Stimulated activated naive CD4-positive, alpha-beta T cell treated with Interleukin-2 at 50 U/mL for 16 hours (primary cell): Measurements from ENCODE around the gene FOXN4.

Experiments used
- DNase-seq: peaks from one replicate; lab custom pipeline; 2025; lab: John Stamatoyannopoulos, UW

Gene FOXN4

DNA sequence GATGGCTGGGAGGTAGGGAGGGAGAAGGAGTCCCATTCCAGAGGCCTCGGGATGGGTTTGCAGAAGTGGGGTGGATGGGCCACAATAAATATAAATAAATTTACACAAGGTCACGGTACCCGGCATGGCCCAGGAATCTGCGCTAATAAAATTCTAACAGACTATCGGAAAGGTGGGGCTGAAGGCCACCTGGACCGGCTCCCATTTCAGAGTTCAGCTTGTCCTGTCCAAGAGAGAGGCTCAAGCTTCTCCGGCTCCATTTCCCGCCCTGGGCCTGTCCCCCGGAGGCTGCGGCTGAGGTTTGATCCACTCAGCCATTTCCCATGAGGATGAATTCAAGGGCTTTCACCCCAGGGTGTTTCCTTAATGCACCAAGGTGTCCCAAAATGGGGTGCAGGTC, 30.2 kb downstream of the FOXN4 start:
- DNase-seq = no peak

DNA sequence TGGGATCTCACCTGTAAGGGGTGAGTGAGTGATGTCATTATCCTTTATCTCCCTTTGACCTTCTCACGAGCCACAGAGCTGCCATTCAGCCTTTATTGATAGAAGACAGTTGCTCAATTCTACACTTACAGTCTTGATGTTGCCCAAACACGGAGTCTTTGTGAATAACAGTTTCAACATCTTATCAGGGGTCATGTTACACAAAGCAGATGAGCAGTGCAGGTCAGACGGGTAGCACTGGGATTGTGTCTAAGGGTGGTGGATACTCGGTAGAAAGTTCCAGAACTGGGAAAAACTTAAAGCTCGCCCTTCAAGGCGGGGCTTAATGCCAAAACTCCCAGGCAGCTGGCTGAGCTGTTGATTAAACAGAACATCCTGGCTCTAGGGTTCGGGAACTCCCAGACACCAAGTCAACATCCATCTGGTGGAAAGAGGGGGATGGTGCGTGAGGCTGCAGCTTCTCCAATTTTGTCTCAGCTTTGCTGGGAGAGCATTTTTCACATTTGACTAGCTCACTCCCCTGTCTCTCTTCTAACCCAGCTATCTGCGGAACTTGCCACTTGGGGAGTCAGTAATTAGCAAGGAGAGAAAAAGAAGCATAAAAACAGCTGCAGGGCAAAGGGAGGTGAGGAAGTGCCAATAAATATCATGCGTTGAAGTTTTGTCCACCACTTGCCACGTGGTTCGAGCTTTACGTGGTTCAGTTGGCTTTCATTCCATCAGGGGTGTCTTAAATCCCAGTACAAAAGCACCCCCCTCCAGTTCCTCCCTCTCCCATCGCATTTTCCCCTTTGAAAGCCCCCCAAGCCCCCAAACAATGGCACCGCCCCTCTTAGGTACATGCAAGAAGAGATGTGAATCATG, 31.0 kb downstream of the FOXN4 start:
- DNase-seq = no peak

DNA sequence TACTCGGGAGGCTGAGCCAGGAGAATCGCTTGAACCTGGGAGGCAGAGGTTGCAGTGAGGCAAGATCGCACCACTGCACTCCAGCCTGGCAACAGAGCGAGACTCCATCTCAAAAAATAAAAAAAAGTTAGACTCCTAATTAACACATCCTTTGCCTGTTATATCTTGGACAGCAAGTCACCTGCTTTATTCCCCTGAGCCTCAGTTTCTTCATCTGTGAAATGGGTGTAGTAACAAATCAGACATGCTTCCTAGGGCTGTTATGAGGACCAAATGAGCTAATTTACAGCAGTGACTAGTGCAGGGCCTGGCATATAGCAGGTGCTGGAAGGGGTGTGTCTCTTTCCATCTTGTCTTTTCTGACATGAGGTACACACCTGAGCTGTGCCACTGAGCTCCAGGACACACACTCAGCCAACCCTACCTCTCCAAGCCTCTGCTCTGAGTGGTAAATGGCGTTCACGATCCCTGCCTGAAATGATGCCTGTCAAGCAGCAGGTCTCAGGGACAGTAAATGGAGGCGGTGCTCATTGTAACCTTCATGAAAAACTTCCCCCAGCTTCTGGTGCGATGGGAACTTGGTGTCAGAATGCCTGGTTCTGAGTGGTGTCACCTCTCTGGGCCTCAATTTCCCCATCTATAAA, 31.7 kb downstream of the FOXN4 start:
- DNase-seq = no peak

DNA sequence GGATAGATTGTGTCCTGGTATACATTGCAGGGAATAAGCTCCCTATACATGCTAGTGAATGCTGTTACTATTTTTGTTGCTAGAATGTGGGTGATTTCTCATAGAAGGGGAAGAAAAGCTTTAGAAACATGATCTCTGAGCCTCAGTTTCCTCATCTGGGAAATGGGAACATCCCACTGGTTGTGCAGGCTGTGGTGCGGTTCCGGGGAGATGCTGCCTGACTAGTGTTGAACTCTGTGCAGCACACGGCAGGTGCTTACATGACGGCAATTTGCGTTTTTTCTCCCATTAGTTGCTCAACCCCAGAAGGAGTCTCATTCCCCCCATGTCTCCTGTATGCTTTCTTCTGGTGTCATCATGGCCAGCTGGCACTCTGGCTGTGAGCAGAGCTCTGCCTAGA, 32.9 kb downstream of the FOXN4 start:
- no peak for DNase-seq

DNA sequence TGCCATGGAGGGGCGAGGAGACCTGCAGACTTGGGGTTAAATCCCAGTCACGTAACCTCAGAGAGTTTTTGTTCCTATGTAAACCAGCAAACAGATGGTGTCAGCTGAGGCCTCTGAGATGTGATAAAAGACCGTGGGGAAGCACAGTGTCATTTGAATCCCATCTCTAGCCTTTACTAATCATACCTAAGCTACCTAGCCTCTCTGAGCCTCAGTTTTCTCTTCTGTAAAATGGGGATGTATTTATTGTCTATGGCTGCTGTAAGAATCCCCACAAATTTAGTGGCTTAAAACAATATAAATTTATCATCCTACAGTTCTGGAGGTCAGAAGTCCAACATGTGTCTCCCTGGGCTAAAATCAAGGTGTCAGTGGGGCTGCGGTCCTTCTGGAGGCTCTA, 33.9 kb downstream of the FOXN4 start:
- DNase-seq = no peak

DNA sequence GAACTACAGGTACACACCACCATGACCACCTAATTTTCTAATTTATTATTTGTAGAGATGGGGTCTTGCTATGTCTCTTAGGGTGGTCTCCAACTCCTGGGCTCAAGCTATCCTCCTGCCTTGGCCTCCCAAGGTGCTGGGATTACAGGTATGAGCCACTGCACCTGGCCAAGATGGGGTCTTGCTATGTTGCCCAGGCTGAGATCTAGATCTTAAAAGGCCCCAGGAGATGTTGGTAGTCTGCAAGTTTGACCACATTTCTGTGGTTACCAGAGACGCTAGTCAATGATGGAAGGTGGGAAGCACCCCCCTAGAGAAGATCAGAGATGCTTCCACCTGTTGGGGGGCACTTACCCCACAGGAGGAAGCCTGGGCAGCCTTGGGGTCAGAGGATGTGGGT, 34.7 kb downstream of the FOXN4 start:
- DNase-seq = no peak

DNA sequence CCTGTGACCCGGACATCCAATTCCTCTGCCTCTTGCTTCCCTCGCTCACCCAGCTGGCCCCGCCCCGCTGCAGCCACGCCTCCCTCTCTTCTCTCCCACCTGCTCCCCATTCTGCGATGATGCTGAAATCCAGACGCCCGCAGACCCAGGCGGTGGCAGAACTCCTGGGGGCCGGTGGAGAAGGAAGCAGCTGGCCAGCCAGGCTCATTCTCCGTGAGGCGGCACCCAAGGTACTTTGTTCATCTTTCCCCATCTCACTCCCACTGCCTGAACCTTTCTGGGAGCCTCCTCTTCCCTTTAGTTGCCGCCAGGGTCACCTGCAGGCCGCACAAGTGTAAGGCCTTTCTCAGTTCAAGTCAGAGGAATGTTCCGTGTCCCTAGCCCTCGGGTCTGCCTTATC, 35.7 kb downstream of the FOXN4 start:
- DNase-seq = no peak

DNA sequence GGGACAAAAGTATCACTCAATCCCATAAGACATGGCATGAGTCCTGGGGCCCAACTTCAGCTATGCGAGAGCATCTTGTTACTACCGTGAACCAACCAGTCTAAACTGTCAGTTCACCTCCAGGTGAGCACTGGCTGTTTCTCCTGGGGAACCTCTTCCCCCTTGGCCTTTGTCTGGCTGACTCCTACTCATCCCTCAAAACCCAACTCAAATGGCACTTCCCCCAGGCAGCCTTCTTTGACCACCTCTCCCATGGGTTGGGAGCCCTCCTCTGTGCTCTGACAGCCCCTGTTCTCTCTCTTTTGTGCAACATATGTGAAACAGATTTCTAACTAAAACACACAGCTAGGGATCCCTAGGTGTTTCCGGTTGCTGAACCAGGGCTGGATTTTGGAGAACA, 37.7 kb downstream of the FOXN4 start:
- DNase-seq = no peak

DNA sequence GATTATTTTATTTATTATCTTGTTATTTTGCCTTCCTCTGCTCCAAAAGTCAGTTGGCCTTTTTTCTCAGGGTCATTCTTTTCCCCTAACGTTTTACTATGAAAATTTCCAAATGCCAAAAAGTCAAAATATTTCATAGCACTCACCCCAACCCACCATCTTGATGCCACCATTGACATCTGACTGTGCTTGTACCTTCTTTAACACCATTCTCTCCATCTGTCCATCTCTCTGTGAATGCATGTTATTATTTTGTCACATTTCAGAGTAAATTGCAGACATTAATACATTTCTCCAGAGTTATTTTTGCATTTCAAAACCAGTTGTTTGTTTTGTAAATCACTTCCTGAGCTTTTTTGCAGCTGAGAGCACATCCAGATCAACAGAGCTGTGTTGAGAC, 38.6 kb downstream of the FOXN4 start:
- no peak for DNase-seq

DNA sequence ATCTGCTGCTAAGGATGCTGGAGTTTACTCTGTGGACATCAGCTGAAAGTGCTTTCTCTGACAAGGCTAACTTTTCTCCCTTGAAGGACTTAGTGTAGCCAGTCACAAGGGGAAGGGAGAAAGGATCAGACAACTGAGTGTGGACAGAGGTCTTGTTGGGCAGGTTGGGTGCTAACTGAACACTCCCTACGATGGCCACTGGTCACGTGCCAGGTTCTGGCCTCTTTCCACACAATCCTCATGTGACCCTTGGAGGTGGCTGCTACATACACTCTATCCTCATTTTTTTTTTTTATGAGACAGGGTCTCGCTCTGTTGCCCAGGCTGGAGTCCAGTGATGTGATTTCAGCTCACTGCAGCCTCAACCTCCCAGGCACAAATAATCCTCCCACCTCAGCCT, 39.7 kb downstream of the FOXN4 start:
- no peak for DNase-seq

DNA sequence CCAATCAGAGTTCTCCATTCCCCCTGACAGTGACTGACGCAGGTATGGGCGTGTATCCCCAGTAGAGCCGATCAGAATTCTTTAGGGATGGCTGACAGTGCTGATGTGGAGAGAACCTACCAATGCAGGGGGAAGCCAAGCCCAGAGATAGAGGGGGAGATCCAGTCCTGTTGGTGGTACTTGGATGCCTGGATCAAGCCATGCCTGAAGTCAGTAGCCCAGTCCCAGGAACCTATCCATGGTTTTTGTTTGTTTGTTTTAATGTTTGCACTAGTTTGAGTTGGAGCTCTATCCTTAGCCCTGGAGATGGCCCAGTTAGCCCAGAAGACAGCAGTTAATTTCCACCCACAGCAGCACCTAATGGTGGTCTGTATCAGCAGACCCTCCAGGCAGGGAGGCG, 40.2 kb downstream of the FOXN4 start:
- no peak for DNase-seq

DNA sequence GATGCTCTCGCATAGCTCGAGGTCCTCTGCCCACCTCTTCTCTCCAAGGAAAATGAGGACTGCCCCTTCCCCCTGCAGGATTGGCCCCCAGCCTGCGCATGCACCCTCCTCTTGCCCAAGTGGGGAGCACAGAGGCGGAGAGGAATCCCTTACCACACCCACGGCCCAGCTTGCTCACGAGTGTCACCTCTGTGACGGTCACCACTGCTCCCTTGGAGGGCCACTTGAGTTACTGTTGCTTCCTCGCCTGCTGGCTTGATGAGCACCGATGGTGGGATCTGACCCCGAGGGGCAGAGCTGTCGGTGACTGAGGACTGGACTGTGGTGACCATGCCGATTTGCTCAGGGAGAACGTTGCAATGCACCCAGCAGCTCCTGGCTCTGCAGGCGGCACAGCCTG, 41.7 kb downstream of the FOXN4 start:
- DNase-seq = no peak

DNA sequence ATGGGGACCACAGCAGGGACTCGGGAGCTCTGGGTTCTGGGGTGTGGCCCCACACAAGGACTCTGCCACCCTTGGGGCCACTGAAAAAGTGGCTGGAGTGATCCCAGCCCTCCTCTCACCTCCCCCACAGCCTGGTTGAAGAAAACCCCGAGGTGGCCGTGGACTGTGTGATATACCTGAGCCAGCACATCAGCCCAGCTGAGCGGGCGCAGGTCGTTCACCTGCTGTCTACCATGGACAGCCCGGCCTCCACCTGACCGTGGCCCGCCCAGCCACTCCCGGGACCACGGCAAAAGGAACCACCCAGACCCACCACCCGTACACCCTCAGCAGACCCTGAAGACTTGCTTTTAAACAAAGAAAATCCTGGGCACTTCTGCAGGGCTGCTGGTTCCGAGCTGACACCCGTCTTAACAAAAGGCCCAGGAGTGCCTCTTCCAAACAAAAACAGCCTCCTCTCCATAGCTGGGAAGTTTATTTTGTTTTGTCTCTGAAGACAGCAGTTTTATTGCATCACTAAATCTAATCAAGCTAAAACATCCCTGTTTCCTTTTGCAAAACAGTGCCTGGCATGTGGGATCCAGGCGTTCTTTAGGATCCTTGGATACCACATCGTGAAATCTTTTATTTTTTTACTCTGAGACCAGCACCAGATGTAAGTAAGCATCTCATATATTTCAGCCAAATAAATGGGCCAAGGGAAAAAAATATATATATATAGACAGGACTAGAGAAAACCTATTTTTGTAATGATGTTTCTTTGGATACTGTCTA, 42.8 kb downstream of the FOXN4 start:
- no peak for DNase-seq

DNA sequence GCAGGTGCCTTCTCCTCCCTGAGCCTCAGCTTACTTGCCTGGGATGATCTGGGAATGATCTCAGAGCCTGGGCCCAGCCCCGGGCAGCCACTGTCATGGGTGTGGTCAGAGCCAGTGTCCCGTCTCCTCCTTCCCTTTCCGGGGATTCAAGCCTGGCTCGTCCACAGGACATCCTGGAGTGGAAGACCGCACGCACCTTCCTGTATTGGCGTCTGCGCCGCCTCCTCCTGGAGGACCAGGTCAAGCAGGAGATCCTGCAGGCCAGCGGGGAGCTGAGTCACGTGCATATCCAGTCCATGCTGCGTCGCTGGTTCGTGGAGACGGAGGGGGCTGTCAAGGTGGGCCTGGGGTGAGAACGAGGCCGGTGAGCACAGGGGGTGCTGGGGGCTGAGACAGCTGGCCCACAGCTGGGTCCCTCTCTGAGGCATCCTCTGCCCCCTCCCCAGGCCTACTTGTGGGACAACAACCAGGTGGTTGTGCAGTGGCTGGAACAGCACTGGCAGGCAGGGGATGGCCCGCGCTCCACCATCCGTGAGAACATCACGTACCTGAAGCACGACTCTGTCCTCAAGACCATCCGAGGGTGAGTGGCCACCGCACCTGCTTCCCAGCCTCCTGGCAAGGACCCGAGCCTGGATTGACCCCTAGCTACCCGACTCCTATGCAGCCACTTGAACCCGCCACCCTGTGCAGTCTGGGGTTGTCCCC, 44.0 kb downstream of the FOXN4 start:
- no peak for DNase-seq

DNA sequence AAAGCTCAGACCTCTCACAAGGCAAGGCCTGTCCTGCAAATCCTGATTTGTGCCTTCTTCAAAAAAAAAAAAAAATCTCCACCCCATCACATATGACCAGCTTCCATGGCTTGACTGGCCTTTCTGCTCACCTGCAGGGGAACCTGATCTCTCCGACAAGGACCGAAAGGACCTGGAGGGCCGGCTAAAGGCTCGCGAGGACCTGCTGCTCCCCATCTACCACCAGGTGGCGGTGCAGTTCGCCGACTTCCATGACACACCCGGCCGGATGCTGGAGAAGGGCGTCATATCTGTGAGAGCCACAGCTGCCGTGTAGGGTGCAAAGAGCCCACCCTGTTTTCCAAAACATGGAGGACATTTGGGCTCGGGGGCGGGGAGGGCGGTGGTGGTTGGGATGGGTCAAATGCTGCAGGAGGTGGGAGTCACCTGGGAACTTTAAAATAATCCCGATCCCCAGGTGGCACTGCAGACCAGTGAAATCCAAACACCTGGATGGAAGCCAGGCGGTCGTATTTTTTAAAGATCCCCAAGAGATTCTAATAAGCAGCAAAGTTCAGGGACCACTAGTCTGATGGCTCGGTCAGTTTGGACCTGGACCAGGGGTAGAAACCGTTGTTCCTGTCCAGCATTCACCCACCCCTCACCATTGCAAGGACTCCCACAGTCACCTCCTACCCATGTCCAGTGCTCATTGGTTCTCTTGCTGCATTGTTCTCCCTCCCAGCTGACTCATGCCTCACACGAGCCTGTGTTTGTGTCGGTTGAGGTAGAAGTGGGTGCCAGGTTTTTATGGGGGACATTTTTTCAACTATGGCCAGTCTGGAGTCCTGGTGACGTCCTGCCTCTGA, 44.8 kb downstream of the FOXN4 start:
- DNase-seq = peak; percentile 28

DNA sequence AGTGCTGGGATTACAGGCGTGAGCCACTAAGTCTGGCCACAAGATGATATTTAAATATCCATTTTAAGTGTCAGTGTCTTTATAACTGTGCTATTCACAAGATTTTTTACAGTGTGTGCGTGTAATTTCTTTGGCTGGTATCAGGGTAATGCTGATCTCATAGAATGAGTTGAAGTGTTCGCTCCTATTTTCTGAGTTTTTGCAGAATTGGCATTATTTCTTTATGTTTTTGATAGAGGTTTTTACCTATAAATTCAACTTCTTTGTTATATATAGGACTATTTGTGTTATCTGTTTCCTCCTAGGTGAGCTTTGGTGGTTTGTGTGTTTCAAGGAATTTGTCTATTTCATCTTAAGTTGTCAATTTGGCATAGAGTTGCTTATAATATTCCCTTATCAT, 45.6 kb downstream of the FOXN4 start:
- DNase-seq = no peak

DNA sequence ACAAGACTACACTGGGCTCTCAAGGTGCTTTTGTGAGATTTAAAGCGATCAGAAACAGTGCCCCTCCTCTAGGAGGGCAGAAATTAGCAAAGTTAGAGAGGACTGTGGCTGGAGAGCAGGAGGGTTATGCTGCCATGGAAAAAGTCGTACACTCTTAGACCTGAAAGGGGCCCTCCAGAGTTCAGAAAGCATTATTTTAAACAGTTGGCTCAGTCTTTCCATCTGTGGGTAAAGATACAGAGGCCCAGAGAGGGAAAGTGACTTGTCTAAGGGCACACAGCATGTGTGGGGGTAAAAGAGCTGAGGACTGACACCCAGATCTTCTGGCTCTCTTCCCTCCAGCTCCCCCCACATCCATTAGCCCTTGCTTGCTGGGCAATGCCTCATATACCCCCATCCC, 47.1 kb downstream of the FOXN4 start:
- no peak for DNase-seq

DNA sequence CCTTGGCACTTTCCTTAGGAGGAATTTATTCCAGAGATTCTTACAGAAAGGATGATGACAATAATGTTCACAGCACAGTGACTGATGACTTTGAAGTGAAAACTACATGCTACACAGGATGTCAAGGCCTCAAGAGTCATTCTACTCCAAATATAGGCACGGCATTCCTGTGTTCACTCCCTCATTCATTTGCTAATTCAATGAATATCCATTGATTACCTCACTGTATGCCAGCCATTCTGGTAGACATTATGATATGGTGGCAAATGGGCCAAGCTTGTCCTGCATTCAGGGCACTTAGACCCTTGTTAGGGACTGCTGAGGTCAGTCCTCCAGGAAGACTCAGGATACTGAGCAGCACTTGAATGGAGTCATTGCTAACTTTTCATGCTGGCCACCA, 48.0 kb downstream of the FOXN4 start:
- DNase-seq = no peak

DNA sequence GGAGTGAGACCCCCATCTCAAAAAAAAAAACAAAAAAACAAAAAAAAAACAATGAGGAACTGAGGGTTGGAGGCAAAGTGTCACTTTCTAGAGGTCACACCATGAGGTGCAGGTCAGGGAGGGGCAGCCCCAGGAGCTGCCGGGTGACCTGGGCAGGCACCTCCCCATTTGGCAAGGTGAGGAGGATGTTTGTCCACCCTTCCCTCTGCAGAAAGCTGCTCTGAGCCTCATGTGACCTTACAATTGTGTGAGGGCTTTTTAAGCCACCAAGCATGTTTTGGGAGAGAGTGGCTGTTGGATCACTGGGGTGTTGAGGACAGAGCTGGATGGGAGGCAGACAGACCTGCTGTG, 49.6 kb downstream of the FOXN4 start:
- DNase-seq = no peak

DNA sequence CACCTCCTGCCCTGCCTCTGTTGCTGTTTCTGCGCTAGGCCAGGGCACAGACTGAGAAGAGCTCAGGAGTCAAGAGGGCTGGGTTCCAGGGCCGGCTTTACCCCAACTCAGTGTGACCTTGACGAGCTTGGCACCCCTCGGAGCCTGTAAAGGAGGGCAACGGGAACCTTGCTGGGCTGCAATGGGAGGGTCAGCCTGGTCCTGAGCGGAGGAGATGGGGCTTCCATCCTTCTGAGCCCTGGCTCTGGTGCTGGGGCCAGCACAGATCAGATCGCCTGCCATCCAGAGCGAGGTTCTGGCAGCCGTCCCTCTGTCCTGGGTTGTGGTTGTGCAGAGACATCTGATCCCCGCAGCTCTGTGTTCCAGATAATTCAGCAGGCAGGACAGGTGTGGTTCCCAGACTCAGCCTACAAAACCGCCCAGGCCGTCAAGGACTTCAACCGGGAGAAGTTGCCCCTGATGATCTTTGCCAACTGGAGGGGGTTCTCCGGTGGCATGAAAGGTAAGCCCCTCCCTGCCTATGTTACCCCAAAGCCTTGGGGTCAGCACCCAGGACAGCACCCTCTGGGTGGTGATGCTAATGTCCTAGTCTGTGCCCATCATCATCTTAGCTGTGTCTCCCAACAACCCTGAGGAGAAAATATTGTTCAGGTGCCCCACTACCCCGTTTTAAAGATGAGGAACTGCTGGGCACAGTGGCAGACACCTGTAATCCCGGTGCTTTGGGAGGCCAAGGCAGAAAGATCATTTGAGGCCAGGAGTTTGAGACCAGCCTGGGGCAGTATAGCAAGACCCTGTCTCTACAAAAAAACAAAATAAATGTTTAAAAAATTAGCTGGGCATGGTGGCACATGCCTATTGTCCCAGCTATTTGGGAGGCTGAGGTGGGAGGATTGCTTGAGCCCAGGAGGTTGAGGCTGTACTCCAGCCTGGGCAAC, 50.2 kb downstream of the FOXN4 start:
- no peak for DNase-seq
